Transverse colon (tissue), 4 donors: Measurements from ENCODE around the gene E2F2. TPM values are rescaled to one million over a fixed set of nuclear protein-coding genes. Genes with fewer than 3 reads are reported as not detected.
A peak's percentile ranks its signal among the peaks of the same experiment; 100 is the strongest.

Experiments
- DNase-seq: peaks from one replicate; pipeline ENCODE4 v3.0.0-alpha.2; 2019
- H3K27ac ChIP-seq, 4 donors: fragments of 200-600 bp; sonication (generic); 2 replicates each; pipeline ENCODE4 v1.5.1; 2016 to 2018; ENCODE audit warnings: inconsistent platforms in 4 of 4
- H3K27me3 ChIP-seq: fragments of 200-600 bp; sonication (generic); 2 replicates; pipeline ENCODE4 v1.5.1; 2017; ENCODE audit warnings: inconsistent platforms
- H3K36me3 ChIP-seq, 4 donors: fragments of 200-600 bp; sonication (generic); 2 replicates each; pipeline ENCODE4 v1.5.1; 2017 to 2019; ENCODE audit warnings: inconsistent platforms in 4 of 4
- H3K4me1 ChIP-seq, 4 donors: fragments of 200-600 bp; sonication (generic); 2 replicates each; pipeline ENCODE4 v1.5.1; 2017 to 2020; ENCODE audit warnings: inconsistent platforms in 4 of 4
- H3K4me3 ChIP-seq, 4 donors: fragments of 200-600 bp; sonication (generic); 1 replicate in 1 of 4; 2 replicates in 3 of 4; pipeline versions ENCODE4 v1.5.1 to v1.6.1; 2017 to 2019; ENCODE audit warnings: inconsistent platforms in 4 of 4
- H3K9me3 ChIP-seq, 2 donors: fragments of 200-600 bp; sonication (generic); 2 replicates each; pipeline ENCODE4 v1.5.1; 2017 to 2019; ENCODE audit warnings: inconsistent platforms in 2 of 2
- EP300 ChIP-seq: sonication (generic); formaldehyde crosslinking; IDR thresholded peaks from one replicate; pipeline ENCODE4 v1.6.1; 2017; ENCODE audit warnings: antibody characterized with exemption, low read depth
- POLR2A ChIP-seq: fragments of 450-650 bp; IDR thresholded peaks from one replicate; pipeline ENCODE4 v1.6.1; 2016; ENCODE audit warnings: antibody characterized with exemption, mild to moderate bottlenecking, moderate library complexity
- POLR2AphosphoS5 ChIP-seq, 3 donors: sonication (generic); formaldehyde crosslinking; IDR thresholded peaks; one replicate each; pipeline ENCODE4 v1.6.1; 2016; ENCODE audit warnings: antibody characterized with exemption in 3 of 3
- WGBS, 2 donors: methylation state at CpG; one replicate each; pipeline ENCODE4 v1.1.5; 2018; ENCODE audit warnings: low coverage in 1 of 2; 5-methylcytosine and 5-hydroxymethylcytosine counted together
- in situ Hi-C, 4 donors: fragments of 200-750 bp; cut with MboI; loops; one replicate each; pipeline versions ENCODE4 v1.15.0 to v1.15.1; 2017; ENCODE audit warnings: low sequenced_read_pairs in 3 of 4, low pct_ligation_motif_present in 1 of 4, low pct_unique_long_range_greater_than_20kb in 1 of 4
- intact Hi-C: fragments of 100-400 bp; cut with DNase I; formaldehyde crosslinking; loops from one replicate; pipeline ENCODE4 v1.15.1; 2023; ENCODE audit warnings: low total_unique reads
- total RNA-seq, 4 donors: library from RNA; depleted of rRNA; stranded (reverse); fragments of >200 nt; gene quantifications; one replicate each; pipeline ENCODE4 v1.1.0, GENCODE V29; 2016
- TF ChIP-seq, protein P1 (sequence below), 5 experiments: fragments of 200-600 bp in 3 of 5; fragments of 450-650 bp in 2 of 5; sonication (generic) in 3 of 5; IDR thresholded peaks; 1 replicate in 2 of 5; 2 replicates in 3 of 5; pipeline ENCODE4 v1.5.1; 2016 to 2017; ENCODE audit warnings: antibody characterized with exemption in 5 of 5, inconsistent platforms in 3 of 5, mild to moderate bottlenecking in 2 of 5, moderate library complexity in 1 of 5

E2F2 gene
- total RNA-seq, 4 donors from 2014 or later, result 6.7 to 11.6 (median 8.9) TPM

DNA sequence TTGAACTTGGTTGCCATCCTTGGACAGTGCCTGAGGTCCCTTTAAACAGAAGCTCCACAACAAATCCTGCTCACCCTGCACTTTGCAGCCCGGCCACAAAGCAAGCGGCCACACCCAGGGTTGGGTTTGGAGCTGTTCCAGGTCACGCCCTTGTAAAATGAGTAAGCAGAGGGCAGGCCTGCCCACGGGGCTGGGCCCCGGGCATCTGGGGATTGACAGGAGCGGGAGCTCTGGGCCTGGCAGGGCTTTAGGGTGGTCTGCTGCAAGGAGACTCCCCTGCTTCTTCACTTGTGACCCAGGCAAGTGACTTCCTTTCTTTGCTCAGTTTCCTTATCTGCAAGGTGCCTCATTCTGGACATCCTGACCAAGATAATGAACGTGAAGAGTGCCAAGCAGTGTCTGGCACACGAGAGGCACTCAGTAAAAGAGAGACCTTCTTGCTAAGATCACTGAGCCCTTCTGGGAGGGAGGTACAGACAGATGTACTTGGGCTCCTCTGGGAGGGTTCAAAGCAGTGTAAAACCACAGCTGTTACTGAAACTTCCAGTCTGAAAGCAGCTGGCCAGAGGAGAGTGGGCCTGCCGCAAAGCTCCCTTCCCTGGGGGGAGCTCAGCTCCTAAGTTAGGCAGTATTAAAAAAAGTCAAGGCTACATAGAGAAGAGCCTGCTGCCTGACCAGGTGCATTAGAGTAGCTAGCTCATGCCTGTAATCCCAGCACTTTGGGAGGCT, 2.6 kb downstream of the E2F2 start:
- WGBS, 2 donors, result 11% methylated on average over 9 of the region's 9 CpGs; no CpG with 5 or more reads in 1 of the 2 donors
- Histone ChIP-seq H3K36me3 (no peaks in the 10 kb centered on the region), H3K4me1 (peaks cover 54 to 88% (median 79%) of the 10 kb centered on the region in 4 donors), H3K9me3 (no peaks in the 10 kb centered on the region), H3K4me3 (peak overlapping the region in 2 of 4 donors; percentile 13 to 55), H3K27ac (peak overlapping the region; percentile 87 to 90 (median 88)), H3K27me3 (no peaks in the 10 kb centered on the region)
- TF ChIP-seq, protein P1, sequence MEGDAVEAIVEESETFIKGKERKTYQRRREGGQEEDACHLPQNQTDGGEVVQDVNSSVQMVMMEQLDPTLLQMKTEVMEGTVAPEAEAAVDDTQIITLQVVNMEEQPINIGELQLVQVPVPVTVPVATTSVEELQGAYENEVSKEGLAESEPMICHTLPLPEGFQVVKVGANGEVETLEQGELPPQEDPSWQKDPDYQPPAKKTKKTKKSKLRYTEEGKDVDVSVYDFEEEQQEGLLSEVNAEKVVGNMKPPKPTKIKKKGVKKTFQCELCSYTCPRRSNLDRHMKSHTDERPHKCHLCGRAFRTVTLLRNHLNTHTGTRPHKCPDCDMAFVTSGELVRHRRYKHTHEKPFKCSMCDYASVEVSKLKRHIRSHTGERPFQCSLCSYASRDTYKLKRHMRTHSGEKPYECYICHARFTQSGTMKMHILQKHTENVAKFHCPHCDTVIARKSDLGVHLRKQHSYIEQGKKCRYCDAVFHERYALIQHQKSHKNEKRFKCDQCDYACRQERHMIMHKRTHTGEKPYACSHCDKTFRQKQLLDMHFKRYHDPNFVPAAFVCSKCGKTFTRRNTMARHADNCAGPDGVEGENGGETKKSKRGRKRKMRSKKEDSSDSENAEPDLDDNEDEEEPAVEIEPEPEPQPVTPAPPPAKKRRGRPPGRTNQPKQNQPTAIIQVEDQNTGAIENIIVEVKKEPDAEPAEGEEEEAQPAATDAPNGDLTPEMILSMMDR (IDR thresholded peaks at IDR 0.05), result peak in 2 of 5 experiments; percentile 30 to 37
- peak; percentile 60 to 87 (median 73) for TF ChIP-seq POLR2AphosphoS5 (IDR thresholded peaks at IDR 0.05)
- TF ChIP-seq POLR2A, result peak; percentile 89
- peak; percentile 11 for TF ChIP-seq EP300
- intact Hi-C loops (no loop called here), in situ Hi-C loops (no loop called here)
- peak; percentile 97 for DNase-seq

- peak overlapping the region in 2 of 4 donors; percentile 13 to 55 for H3K4me3 ChIP-seq
- H3K27ac ChIP-seq, result peak overlapping the region; percentile 87 to 90 (median 88)
- intact Hi-C loops, result no loop called here
- no peaks in the 10 kb centered on the region for H3K36me3 ChIP-seq
- no peaks in the 10 kb centered on the region for H3K27me3 ChIP-seq
- WGBS, 2 donors, result 49 to 50% methylated on average over 1 to 6 of the region's 6 CpGs
- DNase-seq, result no peak
- peaks cover 53 to 88% (median 78%) of the 10 kb centered on the region in 4 donors for H3K4me1 ChIP-seq
- TF ChIP-seq, protein P1 (IDR thresholded peaks at IDR 0.05), result no peak
- TF ChIP-seq POLR2A (no peak), POLR2AphosphoS5 (IDR thresholded peaks at IDR 0.05) (no peak), EP300 (no peak)
- in situ Hi-C loops, result no loop called here
- no peaks in the 10 kb centered on the region for H3K9me3 ChIP-seq
Measured at GRCh38 chr1:23527900-23528249, 3.2 kb downstream of the E2F2 start.

DNA sequence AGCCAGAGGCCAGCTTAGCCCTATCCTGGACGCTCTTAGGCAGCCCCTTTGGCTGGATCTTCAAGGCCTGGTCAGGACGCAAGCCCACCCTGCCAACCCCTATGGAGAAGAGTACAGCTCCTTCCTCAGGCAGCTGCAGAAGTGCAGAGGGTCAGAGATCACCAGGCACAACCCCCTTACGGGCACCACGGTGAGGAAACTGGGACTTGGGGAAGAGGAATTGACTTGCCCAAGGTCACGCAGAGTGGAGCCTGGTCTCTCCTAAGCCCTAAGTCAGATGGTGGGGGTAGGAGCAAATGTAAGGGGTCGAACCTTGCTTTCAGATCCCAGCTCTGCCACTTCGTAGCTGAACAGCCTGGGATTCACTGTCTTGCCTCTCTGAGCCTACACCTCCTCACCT, 3.7 kb downstream of the E2F2 start:
- WGBS, 2 donors, result 73% methylated on average over 7 of the region's 7 CpGs; no CpG with 5 or more reads in 1 of the 2 donors
- TF ChIP-seq EP300 (no peak), POLR2AphosphoS5 (IDR thresholded peaks at IDR 0.05) (no peak), POLR2A (no peak)
- TF ChIP-seq, protein P1 (IDR thresholded peaks at IDR 0.05), result no peak
- Histone ChIP-seq H3K36me3 (no peaks in the 10 kb centered on the region), H3K27me3 (no peaks in the 10 kb centered on the region), H3K27ac (peak overlapping the region; percentile 87 to 90 (median 88)), H3K4me1 (peaks cover 53 to 84% (median 77%) of the 10 kb centered on the region in 4 donors), H3K9me3 (no peaks in the 10 kb centered on the region), H3K4me3 (no peak overlapping the region)
- intact Hi-C loops, result no loop called here
- no peak for DNase-seq
- in situ Hi-C loops, result no loop called here

- no peaks in the 10 kb centered on the region for H3K9me3 ChIP-seq
- no peaks in the 10 kb centered on the region for H3K36me3 ChIP-seq
- peaks cover 50 to 75% (median 71%) of the 10 kb centered on the region in 4 donors for H3K4me1 ChIP-seq
- H3K27me3 ChIP-seq, result no peaks in the 10 kb centered on the region
- TF ChIP-seq POLR2A, result peak; percentile 6
- TF ChIP-seq, protein P1 (IDR thresholded peaks at IDR 0.05), result no peak
- in situ Hi-C loops, result no loop called here
- intact Hi-C loops, result no loop called here
- peak overlapping the region; percentile 87 to 90 (median 88) for H3K27ac ChIP-seq
- WGBS, 2 donors, result 80 to 82% methylated on average over 1 to 8 of the region's 8 CpGs
- no peak overlapping the region for H3K4me3 ChIP-seq
- peak; percentile 43 for DNase-seq
Measured at GRCh38 chr1:23526329-23527041, 4.5 kb downstream of the E2F2 start.
